OCI-LY7 (cell line): Measurements from ENCODE around the gene LSM11. TPM values are rescaled to one million over a fixed set of nuclear protein-coding genes. Genes with fewer than 3 reads are reported as not detected.
A peak's percentile ranks its signal among the peaks of the same experiment; 100 is the strongest.

Source experiments
- BruUV-seq: library from RNA; stranded (reverse); fragments of 400-500 nt; replicated peaks from 2 replicates; lab custom pipeline; 2021; lab: Mats Ljungman, UMichigan
- CTCF ChIA-PET: fragments of 300-600 bp; sonication (Branson Sonifier 250); formaldehyde crosslinking; loops from one replicate; lab custom pipeline; 2022; ENCODE audit warnings: antibody characterized with exemption; ENCODE audit not compliant: unreplicated experiment; lab: Charles Lee
- POLR2A ChIA-PET: fragments of 300-600 bp; sonication (Branson Sonifier 250); formaldehyde crosslinking; loops from one replicate; lab custom pipeline; 2022; ENCODE audit warnings: antibody characterized with exemption; lab: Charles Lee
- DNase-seq: peaks from one replicate; pipeline ENCODE4 v3.0.0-alpha.2; 2015; ENCODE audit warnings: low spot score
- H2AFZ ChIP-seq: fragments of 200-600 bp; sonication (generic), shearing (Covaris generic); 2 replicates; pipeline ENCODE4 v1.6.1; 2014; ENCODE audit warnings: mild to moderate bottlenecking, antibody characterized with exemption, low read length, moderate library complexity
- H3K27ac ChIP-seq: fragments of 200-600 bp; sonication (generic); 2 replicates; pipeline ENCODE4 v1.5.1; 2014; ENCODE audit warnings: mixed run types, low read depth, mild to moderate bottlenecking, moderate library complexity, low read length, inconsistent platforms; ENCODE audit not compliant: poor library complexity, severe bottlenecking
- H3K36me3 ChIP-seq: fragments of 200-600 bp; sonication (generic); 2 replicates; pipeline ENCODE4 v1.6.1; 2014; ENCODE audit warnings: mild to moderate bottlenecking, antibody characterized with exemption, low read length, moderate library complexity, mixed read lengths; ENCODE audit not compliant: insufficient read depth
- H3K4me1 ChIP-seq: fragments of 200-600 bp; sonication (generic); 2 replicates; pipeline ENCODE4 v1.5.1; 2014; ENCODE audit warnings: mild to moderate bottlenecking, low read length; ENCODE audit not compliant: insufficient read depth, poor library complexity, severe bottlenecking
- H3K4me2 ChIP-seq: fragments of 200-600 bp; sonication (generic); 2 replicates; pipeline ENCODE4 v1.6.1; 2014; ENCODE audit warnings: mild to moderate bottlenecking, low read length
- H3K4me3 ChIP-seq: fragments of 200-600 bp; sonication (generic); 2 replicates; pipeline ENCODE4 v1.5.1; 2014; ENCODE audit warnings: mild to moderate bottlenecking, low read depth, low read length; ENCODE audit not compliant: poor library complexity, severe bottlenecking
- H3K79me2 ChIP-seq: fragments of 200-600 bp; sonication (generic); 2 replicates; pipeline ENCODE4 v1.6.1; 2016; ENCODE audit warnings: low read depth, mild to moderate bottlenecking, low read length, moderate library complexity, mixed read lengths; ENCODE audit not compliant: insufficient read depth
- H3K9me2 ChIP-seq: fragments of 200-600 bp; sonication (generic); 2 replicates; pipeline ENCODE4 v1.6.1; 2016; ENCODE audit warnings: mild to moderate bottlenecking, low read length, mixed read lengths; ENCODE audit not compliant: insufficient read depth
- H3K9me3 ChIP-seq: fragments of 200-600 bp; sonication (generic); 2 replicates; pipeline ENCODE4 v1.6.1; 2014; ENCODE audit warnings: mild to moderate bottlenecking, mixed run types, low read length, mixed read lengths
- H4K20me1 ChIP-seq: fragments of 200-600 bp; sonication (generic); 2 replicates; pipeline ENCODE4 v1.6.1; 2014; ENCODE audit warnings: mild to moderate bottlenecking, antibody characterized with exemption, low read length, moderate library complexity, mixed read lengths; ENCODE audit not compliant: insufficient read depth
- EZH2phosphoT487 ChIP-seq: fragments of 200-600 bp; sonication (generic); IDR thresholded peaks from 2 replicates; pipeline ENCODE4 v1.6.1; 2018; ENCODE audit warnings: low read depth, borderline replicate concordance, mild to moderate bottlenecking, mixed run types, antibody characterized with exemption, low read length, moderate library complexity, mixed read lengths
- intact Hi-C: fragments of 100-400 bp; cut with micrococcal nuclease; formaldehyde crosslinking; loops from one replicate; pipeline ENCODE4 v1.10.0; 2022; ENCODE audit not compliant: unreplicated experiment
- total RNA-seq, 2 experiments: library from RNA; depleted of rRNA in 1 of 2; stranded (reverse); fragments of >200 nt in 1 of 2; shearing (Covaris generic) in 1 of 2; gene quantifications; 2 replicates each; pipeline ENCODE4 v1.2.3, GENCODE V29; 2014 to 2022
- TF ChIP-seq, protein P1 (sequence below): fragments of 200-600 bp; sonication (generic); conservative IDR thresholded peaks from 2 replicates; pipeline ENCODE4 v1.5.1; 2014; ENCODE audit warnings: mild to moderate bottlenecking, antibody characterized with exemption, low read length, moderate library complexity, mixed read lengths

LSM11 gene
- total RNA-seq, 2 experiments from 2014 or later: 7.5 to 10.9 TPM

DNA sequence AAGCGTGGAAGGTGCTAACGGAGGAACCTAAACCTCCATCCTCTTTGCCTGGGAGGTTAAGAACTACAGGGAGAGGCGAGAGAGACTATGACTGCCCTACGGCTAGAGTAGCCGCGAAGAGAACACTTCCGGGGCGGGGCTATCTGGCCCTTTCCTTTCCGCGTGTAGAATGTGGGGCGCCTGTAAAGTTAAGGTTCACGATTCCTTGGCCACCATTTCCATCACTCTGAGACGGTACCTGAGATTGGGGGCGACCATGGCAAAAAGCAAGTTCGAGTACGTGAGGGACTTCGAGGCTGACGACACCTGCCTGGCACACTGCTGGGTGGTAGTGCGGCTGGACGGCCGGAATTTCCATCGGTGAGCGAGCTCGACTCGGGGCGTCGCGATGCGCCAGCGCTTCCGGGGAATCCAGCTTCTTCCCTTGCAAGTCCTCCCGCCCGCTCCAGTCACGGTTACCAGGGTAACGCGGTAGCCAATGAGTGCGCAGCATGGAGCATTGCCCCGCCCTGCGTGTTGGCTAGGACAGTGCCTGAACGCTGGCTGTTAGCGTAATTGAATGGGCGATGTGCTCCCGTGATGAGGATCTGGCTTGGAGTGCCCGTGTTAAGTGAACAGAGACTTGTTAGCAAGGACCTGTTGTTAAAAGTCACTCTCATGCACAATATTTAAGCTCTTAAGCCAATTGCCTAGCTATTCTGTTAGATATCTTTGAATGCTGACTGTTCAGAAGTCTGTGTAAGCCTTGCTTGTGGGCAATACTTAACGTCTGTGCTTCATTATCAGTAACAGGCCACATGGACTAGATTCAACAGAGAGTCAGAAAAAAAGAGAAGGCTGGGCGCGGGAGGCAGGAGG lies 12.0 kb upstream of the LSM11 start, which contains the start of gene THG1L:
TSS of gene THG1L (plus strand) at position 149 of the 858 bp plus-strand sequence. CDS start at position 170, 21 bp downstream.
- intact Hi-C loops: loop anchor here (1.0 to 5.0 kb wide), 2 partner anchors 229 to 464 kb away; partner anchors contain the start of gene CYFIP2
- Histone ChIP-seq H3K4me3 (peak within 1 kb of the TSS; percentile 75), H3K4me2 (peak within 1 kb of the TSS; percentile 91), H3K9me3 (peaks cover 20% of the 10 kb centered on the region), H3K27ac (peak within 1 kb of the TSS; percentile 88), H3K4me1 (peaks cover 30% of the 10 kb centered on the region), H4K20me1 (no peaks in the 10 kb centered on the region), H3K36me3 (peaks cover 61% of the 10 kb centered on the region), H3K79me2 (peaks cover 17% of the 10 kb centered on the region; the same call in 1 of the 2 replicates), H3K9me2 (no peaks in the 10 kb centered on the region), H2AFZ (peak within 1 kb of the TSS; percentile 75)
- TSS peak; percentile 65 for BruUV-seq
- TF ChIP-seq, protein P1, sequence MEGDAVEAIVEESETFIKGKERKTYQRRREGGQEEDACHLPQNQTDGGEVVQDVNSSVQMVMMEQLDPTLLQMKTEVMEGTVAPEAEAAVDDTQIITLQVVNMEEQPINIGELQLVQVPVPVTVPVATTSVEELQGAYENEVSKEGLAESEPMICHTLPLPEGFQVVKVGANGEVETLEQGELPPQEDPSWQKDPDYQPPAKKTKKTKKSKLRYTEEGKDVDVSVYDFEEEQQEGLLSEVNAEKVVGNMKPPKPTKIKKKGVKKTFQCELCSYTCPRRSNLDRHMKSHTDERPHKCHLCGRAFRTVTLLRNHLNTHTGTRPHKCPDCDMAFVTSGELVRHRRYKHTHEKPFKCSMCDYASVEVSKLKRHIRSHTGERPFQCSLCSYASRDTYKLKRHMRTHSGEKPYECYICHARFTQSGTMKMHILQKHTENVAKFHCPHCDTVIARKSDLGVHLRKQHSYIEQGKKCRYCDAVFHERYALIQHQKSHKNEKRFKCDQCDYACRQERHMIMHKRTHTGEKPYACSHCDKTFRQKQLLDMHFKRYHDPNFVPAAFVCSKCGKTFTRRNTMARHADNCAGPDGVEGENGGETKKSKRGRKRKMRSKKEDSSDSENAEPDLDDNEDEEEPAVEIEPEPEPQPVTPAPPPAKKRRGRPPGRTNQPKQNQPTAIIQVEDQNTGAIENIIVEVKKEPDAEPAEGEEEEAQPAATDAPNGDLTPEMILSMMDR: no peak
- peak; percentile 96 for DNase-seq
- CTCF ChIA-PET: interaction anchor here (1.0 to 2.6 kb wide), 2 partner anchors 12 to 124 kb away, joined by 3 to 15 read pairs; partner anchors contain the start of gene LSM11
- POLR2A ChIA-PET: interaction anchor here (0.8 to 4.9 kb wide), 7 partner anchors 10 to 298 kb away, joined by 3 to 31 read pairs (median 5); partner anchors contain the start of gene LSM11

DNA sequence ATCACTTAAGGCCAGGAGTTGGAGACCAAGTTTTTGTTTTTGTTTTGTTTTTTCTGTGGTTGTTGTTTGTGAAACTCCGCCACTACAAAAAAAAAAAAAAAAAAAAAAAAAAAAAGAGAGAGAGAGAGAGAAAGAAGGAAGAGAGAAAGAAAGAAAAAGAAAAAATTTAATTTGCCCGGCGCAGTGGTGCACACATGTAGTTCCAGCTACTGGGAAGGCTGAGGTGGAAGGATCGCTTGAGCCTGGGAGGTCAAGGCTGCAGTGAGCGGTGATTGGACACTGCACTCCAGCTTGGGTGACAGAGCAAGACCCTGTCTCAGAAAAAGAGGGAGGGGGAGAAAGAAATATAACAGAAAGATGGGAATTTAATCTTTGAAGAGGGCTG lies 11.4 kb upstream of the LSM11 start:
- Histone ChIP-seq H3K4me3 (peak overlapping the region; percentile 75), H4K20me1 (no peaks in the 10 kb centered on the region), H2AFZ (no peak overlapping the region), H3K27ac (no peak overlapping the region), H3K4me2 (peak overlapping the region; percentile 91), H3K4me1 (peaks cover 30% of the 10 kb centered on the region), H3K9me2 (no peaks in the 10 kb centered on the region), H3K36me3 (peaks cover 66% of the 10 kb centered on the region), H3K79me2 (peaks cover 17% of the 10 kb centered on the region; the same call in 1 of the 2 replicates), H3K9me3 (peaks cover 20% of the 10 kb centered on the region)
- ChIA-PET CTCF (interaction anchor here (1.0 to 2.6 kb wide), 2 partner anchors 11 to 123 kb away, joined by 3 to 15 read pairs; partner anchors contain the start of gene LSM11), POLR2A (interaction anchor here (1.0 to 4.9 kb wide), 2 partner anchors 11 to 12 kb away, joined by 3 to 31 read pairs; partner anchors contain the start of gene LSM11)
- no peak for DNase-seq
- TF ChIP-seq, protein P1: no peak
- TF ChIP-seq EZH2phosphoT487: no peak
- no TSS peak for BruUV-seq
- intact Hi-C loops: loop anchor here (5.0 kb wide), 1 partner anchor 465 kb away; the partner anchor contains the start of gene CYFIP2
